Tibial artery (tissue), 4 donors: Measurements from ENCODE around the gene DRGX.

Experiments used
- DNase-seq, 2 donors: peaks; one replicate each; pipeline ENCODE4 v3.0.0-alpha.2; 2019
- H3K27ac ChIP-seq, 2 donors: fragments of 200-600 bp; sonication (generic) in 1 of 2; 1 replicate in 1 of 2; 2 replicates in 1 of 2; pipeline ENCODE4 v1.5.1; 2018 to 2019; ENCODE audit warnings: mild to moderate bottlenecking in 1 of 2
- H3K27me3 ChIP-seq, 2 donors: fragments of 200-600 bp; sonication (generic) in 1 of 2; one replicate each; pipeline versions ENCODE4 v1.5.1 to v1.6.0; 2016 to 2019
- H3K36me3 ChIP-seq, 3 donors: fragments of 200-600 bp; sonication (generic) in 2 of 3; one replicate each; pipeline ENCODE4 v1.5.1; 2016 to 2019; ENCODE audit warnings: mild to moderate bottlenecking in 2 of 3
- H3K4me1 ChIP-seq, 4 donors: fragments of 200-600 bp; sonication (generic) in 2 of 4; 1 replicate in 3 of 4; 2 replicates in 1 of 4; pipeline ENCODE4 v1.5.1; 2016 to 2019
- H3K4me3 ChIP-seq, 2 donors: fragments of 200-600 bp; sonication (generic) in 1 of 2; 1 replicate in 1 of 2; 2 replicates in 1 of 2; pipeline ENCODE4 v1.5.1; 2018 to 2019; ENCODE audit warnings: mild to moderate bottlenecking in 2 of 2
- H3K9me3 ChIP-seq, 3 donors: fragments of 200-600 bp; sonication (generic) in 1 of 3; one replicate each; pipeline ENCODE4 v1.5.1; 2016 to 2019
- intact Hi-C: fragments of 100-400 bp; cut with DNase I; formaldehyde crosslinking; loops from one replicate; pipeline ENCODE4 v1.15.0; 2023; ENCODE audit warnings: low total_unique reads
- TF ChIP-seq, protein P1 (sequence below), 2 experiments: fragments of 200-600 bp in 1 of 2; fragments of 450-650 bp in 1 of 2; IDR thresholded peaks; one replicate each; pipeline ENCODE4 v1.5.1; 2017 to 2019; ENCODE audit warnings: antibody characterized with exemption in 2 of 2, mild to moderate bottlenecking in 1 of 2, moderate library complexity in 1 of 2

DRGX gene

DNA sequence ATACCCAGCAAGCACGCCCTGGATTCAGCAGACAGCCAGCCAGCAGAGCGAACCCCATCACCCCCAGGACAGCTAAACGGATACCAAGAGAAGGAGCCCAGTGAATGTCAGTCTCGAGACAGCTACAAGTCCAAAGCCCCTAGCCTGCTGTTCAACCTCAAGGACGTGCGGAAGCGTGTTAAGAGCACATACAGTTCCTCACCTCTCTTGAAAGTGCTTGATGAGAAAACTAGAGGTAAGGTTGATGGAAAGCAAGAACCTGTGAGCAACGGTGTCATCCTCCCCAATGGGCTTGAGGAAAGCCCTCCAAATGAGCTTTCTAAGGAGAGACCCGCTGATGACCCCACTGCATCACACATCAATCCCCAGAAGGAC is 72.0 kb downstream of the DRGX start:
- TF ChIP-seq, protein P1, sequence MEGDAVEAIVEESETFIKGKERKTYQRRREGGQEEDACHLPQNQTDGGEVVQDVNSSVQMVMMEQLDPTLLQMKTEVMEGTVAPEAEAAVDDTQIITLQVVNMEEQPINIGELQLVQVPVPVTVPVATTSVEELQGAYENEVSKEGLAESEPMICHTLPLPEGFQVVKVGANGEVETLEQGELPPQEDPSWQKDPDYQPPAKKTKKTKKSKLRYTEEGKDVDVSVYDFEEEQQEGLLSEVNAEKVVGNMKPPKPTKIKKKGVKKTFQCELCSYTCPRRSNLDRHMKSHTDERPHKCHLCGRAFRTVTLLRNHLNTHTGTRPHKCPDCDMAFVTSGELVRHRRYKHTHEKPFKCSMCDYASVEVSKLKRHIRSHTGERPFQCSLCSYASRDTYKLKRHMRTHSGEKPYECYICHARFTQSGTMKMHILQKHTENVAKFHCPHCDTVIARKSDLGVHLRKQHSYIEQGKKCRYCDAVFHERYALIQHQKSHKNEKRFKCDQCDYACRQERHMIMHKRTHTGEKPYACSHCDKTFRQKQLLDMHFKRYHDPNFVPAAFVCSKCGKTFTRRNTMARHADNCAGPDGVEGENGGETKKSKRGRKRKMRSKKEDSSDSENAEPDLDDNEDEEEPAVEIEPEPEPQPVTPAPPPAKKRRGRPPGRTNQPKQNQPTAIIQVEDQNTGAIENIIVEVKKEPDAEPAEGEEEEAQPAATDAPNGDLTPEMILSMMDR (IDR thresholded peaks at IDR 0.05), result no peak
- Histone ChIP-seq H3K9me3 (no peaks in the 10 kb centered on the region), H3K27me3 (no peaks in the 10 kb centered on the region), H3K4me1 (no peaks in the 10 kb centered on the region), H3K36me3 (no peaks in the 10 kb centered on the region), H3K4me3 (no peak overlapping the region), H3K27ac (no peak overlapping the region)
- intact Hi-C loops, result no loop called here
- DNase-seq, result no peak

DNA sequence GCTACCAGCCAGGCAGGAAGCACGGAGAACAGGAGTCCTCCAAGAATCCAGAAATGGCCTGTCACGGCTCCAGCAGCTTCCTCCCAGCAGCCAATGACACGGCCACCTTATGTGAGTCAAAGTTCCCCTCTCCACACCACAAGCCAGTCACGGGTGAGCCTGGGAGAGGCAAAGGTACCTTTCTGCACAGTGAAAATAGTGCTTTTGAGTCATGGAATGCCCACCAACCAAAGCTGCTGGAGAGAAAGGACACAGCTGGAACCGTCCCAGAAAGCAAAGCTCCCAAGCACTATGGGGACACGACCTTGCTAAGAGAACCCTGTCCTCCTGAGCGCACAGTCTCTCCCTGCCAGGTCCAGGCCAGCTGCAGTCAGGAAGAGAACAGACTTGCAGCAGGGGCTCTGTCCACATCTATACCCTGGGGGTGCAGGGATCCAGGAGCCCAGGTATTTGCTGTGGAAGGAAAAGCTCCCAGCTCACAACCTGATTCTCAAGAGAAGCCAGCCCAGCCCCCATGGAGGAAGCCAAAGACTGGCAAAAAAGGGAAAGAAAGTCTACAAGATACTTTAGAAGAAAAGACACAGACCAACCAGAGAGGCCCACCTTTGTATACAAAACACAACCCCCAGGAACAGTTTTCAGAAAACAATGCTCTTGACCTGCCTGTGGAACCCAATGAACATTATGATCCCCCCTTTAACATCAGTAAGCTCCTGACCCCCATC is 72.6 kb downstream of the DRGX start:
- TF ChIP-seq, protein P1 (IDR thresholded peaks at IDR 0.05), result no peak
- H3K9me3 ChIP-seq, result no peaks in the 10 kb centered on the region
- no peaks in the 10 kb centered on the region for H3K27me3 ChIP-seq
- no peak overlapping the region for H3K4me3 ChIP-seq
- H3K4me1 ChIP-seq, result no peaks in the 10 kb centered on the region
- intact Hi-C loops, result no loop called here
- H3K27ac ChIP-seq, result no peak overlapping the region
- H3K36me3 ChIP-seq, result no peaks in the 10 kb centered on the region
- DNase-seq, result no peak

DNA sequence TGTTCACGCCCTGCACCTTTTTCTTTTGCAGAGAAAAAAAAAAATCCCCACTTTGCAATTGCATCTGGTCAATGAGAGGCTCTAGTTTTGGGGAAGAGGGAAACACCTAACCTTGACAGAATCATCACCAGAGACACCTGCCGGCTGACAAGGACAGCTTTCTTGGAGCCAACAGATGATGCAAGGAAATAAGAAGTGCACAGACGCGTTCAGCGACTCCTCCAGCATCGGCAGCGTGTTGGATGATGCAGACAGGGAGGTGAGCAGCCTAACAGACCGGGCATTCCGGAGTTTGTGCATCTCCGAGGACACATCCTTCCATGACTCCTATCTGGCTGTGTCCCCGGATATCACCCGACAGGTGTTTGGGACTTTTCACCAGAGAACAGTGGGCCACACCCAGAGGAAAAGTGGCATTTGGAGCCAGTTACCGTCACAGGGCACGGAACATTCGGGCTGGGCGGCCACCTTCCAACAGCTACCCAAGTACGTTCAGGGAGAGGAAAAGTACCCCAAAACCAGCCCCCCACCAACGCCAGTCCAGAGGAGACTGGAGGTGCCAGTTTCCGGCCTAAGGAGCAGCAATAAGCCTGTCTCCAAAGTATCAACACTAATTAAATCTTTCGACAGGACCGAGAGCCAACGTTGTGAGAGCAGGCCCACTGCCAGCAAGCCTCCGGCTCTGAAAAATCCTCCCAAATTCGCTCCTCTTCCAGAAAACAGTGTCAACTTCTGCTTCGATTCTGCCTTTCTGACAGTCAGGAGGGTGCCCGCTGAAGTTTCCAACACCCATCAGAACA is 73.3 kb downstream of the DRGX start:
- intact Hi-C loops, result no loop called here
- Histone ChIP-seq H3K4me3 (no peak overlapping the region), H3K36me3 (no peaks in the 10 kb centered on the region), H3K4me1 (no peaks in the 10 kb centered on the region), H3K27me3 (no peaks in the 10 kb centered on the region), H3K27ac (no peak overlapping the region), H3K9me3 (no peaks in the 10 kb centered on the region)
- TF ChIP-seq, protein P1 (IDR thresholded peaks at IDR 0.05), result no peak
- DNase-seq, result no peak

DNA sequence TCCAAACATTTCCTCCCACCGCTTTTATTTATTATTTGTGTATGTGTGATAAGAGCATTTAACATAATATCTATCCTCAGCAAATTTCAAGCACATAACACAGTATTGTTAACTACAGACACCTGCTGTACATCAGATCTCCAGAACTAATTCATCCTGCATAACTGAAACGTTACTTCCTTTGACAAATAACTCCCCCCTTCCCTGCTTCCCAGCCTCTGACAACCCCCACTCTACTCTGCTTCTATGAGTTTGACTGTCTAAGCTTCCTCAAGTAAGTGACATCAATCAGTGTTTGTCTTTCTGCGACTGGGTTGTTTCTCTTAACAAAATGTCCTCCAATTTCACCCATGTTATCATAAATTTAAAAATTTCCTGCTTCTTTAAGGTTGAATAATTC is 74.9 kb downstream of the DRGX start:
- Histone ChIP-seq H3K4me3 (no peak overlapping the region), H3K9me3 (no peaks in the 10 kb centered on the region), H3K36me3 (no peaks in the 10 kb centered on the region), H3K27me3 (no peaks in the 10 kb centered on the region), H3K4me1 (no peaks in the 10 kb centered on the region), H3K27ac (no peak overlapping the region)
- intact Hi-C loops, result no loop called here
- TF ChIP-seq, protein P1 (IDR thresholded peaks at IDR 0.05), result no peak
- no peak for DNase-seq

DNA sequence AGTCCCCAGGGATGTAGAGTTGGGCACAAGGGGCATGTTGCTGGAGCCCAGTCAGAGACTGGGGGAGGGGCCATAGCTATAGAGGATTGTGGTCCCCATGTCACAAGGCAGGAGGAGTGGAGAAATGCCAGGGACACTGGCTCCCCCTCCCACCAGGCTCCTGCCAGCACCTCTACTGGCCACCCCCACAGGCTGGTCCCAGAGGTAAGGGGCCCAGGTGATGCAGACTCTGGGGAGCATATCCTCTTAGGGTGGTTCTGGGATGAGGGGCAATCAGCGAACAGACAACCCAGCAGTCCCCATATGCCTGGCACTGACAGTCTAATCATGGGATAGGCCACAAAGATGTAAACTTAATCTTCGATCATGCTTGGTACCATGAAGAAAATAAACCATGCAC is 75.7 kb downstream of the DRGX start:
- Histone ChIP-seq H3K27me3 (no peaks in the 10 kb centered on the region), H3K36me3 (no peaks in the 10 kb centered on the region), H3K9me3 (no peaks in the 10 kb centered on the region), H3K27ac (no peak overlapping the region), H3K4me3 (no peak overlapping the region), H3K4me1 (no peaks in the 10 kb centered on the region)
- TF ChIP-seq, protein P1 (IDR thresholded peaks at IDR 0.05), result no peak
- no peak for DNase-seq
- intact Hi-C loops, result no loop called here
